BLaER1 treated with 17β-estradiol and CSF1 and Interleukin-3, amounts not matched to agents 10 nM and 100 nM (cell line): ENCODE measurements around the gene PDE1C.

Source experiments
- H3K27ac ChIP-seq, 11 experiments: shearing (Covaris generic); formaldehyde crosslinking; 2 replicates each; pipeline ENCODE4 v1.8.1; 2022
- H3K27me3 ChIP-seq, 11 experiments: shearing (Covaris generic); formaldehyde crosslinking; 2 replicates each; pipeline ENCODE4 v1.8.1; 2022
- H3K36me3 ChIP-seq, 11 experiments: shearing (Covaris generic); formaldehyde crosslinking; 2 replicates each; pipeline ENCODE4 v1.8.1; 2022
- H3K4me1 ChIP-seq, 10 experiments: shearing (Covaris generic); formaldehyde crosslinking; 2 replicates each; pipeline ENCODE4 v1.8.1; 2022
- H3K4me2 ChIP-seq, 11 experiments: shearing (Covaris generic); formaldehyde crosslinking; 2 replicates each; pipeline ENCODE4 v1.8.1; 2022
- H3K4me3 ChIP-seq, 10 experiments: shearing (Covaris generic); formaldehyde crosslinking; 2 replicates each; pipeline ENCODE4 v1.8.1; 2022
- H3K9ac ChIP-seq, 11 experiments: shearing (Covaris generic); formaldehyde crosslinking; 2 replicates each; pipeline ENCODE4 v1.8.1; 2022
- H3K9me3 ChIP-seq, 11 experiments: shearing (Covaris generic); formaldehyde crosslinking; replicated peaks in 1 of 11; 2 replicates each; pipeline ENCODE4 v1.8.1; 2022
- H4K20me1 ChIP-seq, 11 experiments: shearing (Covaris generic); formaldehyde crosslinking; 2 replicates each; pipeline ENCODE4 v1.8.1; 2022
- Cebpa-rat ChIP-seq, 11 experiments: shearing (Covaris generic); IDR thresholded peaks; 2 replicates each; pipeline ENCODE4 v1.8.1; 2022

The PDE1C gene

GRCh38 chr7:32100407-32100907 lies 30.2 kb upstream of the PDE1C start:
- 0 out of 22 replicates have a peak, but pooled peaks cover 0 to 4% (median 0%) of the 10 kb centered on the region in 11 experiments for H3K36me3 ChIP-seq
- no peak overlapping the region for H3K4me3 ChIP-seq
- no peak for TF ChIP-seq Cebpa-rat (IDR thresholded peaks at IDR 0.05)
- H3K4me2 ChIP-seq: no peak overlapping the region
- no peak overlapping the region for H3K27ac ChIP-seq
- H3K4me1 ChIP-seq: peaks cover 0 to 42% (median 24%) of the 10 kb centered on the region in 10 experiments; a peak in 16 of 20 replicates
- H3K9me3 ChIP-seq: peaks cover 20 to 45% (median 30%) of the 10 kb centered on the region in 11 experiments
- H4K20me1 ChIP-seq: no peaks in the 10 kb centered on the region
- H3K9ac ChIP-seq: no peak overlapping the region
- no peaks in the 10 kb centered on the region for H3K27me3 ChIP-seq

- Histone ChIP-seq H3K4me2 (no peak overlapping the region), H3K9ac (no peak overlapping the region), H4K20me1 (no peaks in the 10 kb centered on the region), H3K27me3 (no peaks in the 10 kb centered on the region), H3K36me3 (no peaks in the 10 kb centered on the region), H3K9me3 (no peaks in the 10 kb centered on the region), H3K4me3 (no peak overlapping the region), H3K27ac (no peak overlapping the region), H3K4me1 (peaks cover 0 to 12% (median 0%) of the 10 kb centered on the region in 10 experiments; a peak in 6 of 20 replicates)
- TF ChIP-seq Cebpa-rat (IDR thresholded peaks at IDR 0.05): no peak
These were observed 24.3 kb upstream of the PDE1C start for GRCh38 chr7:32094516-32094915.

- no peak overlapping the region for H3K4me3 ChIP-seq
- H3K4me2 ChIP-seq: no peak overlapping the region
- H4K20me1 ChIP-seq: no peaks in the 10 kb centered on the region
- TF ChIP-seq Cebpa-rat (IDR thresholded peaks at IDR 0.05): no peak
- H3K9ac ChIP-seq: no peak overlapping the region
- H3K36me3 ChIP-seq: no peaks in the 10 kb centered on the region
- H3K9me3 ChIP-seq: no peaks in the 10 kb centered on the region
- no peaks in the 10 kb centered on the region for H3K27me3 ChIP-seq
- H3K4me1 ChIP-seq: peaks cover 0 to 12% (median 0%) of the 10 kb centered on the region in 10 experiments; a peak in 6 of 20 replicates
- no peak overlapping the region for H3K27ac ChIP-seq
These were observed 23.5 kb upstream of the PDE1C start for GRCh38 chr7:32093415-32094408.

- no peaks in the 10 kb centered on the region for H4K20me1 ChIP-seq
- no peaks in the 10 kb centered on the region for H3K36me3 ChIP-seq
- peak overlapping the region in 4 of 11 experiments; percentile 3 to 77 (median 52); a peak in 6 of 22 replicates for H3K4me2 ChIP-seq
- no peaks in the 10 kb centered on the region for H3K9me3 ChIP-seq
- H3K4me1 ChIP-seq: peaks cover 0 to 12% (median 0%) of the 10 kb centered on the region in 10 experiments; a peak in 6 of 20 replicates
- H3K4me3 ChIP-seq: no peak overlapping the region
- TF ChIP-seq Cebpa-rat (IDR thresholded peaks at IDR 0.05): no peak
- H3K27ac ChIP-seq: no peak overlapping the region
- no peaks in the 10 kb centered on the region for H3K27me3 ChIP-seq
- no peak overlapping the region for H3K9ac ChIP-seq
These were observed 22.1 kb upstream of the PDE1C start for GRCh38 chr7:32092346-32092745.

- no peaks in the 10 kb centered on the region for H4K20me1 ChIP-seq
- H3K9me3 ChIP-seq: no peaks in the 10 kb centered on the region
- no peak overlapping the region for H3K27ac ChIP-seq
- no peaks in the 10 kb centered on the region for H3K27me3 ChIP-seq
- no peak overlapping the region for H3K4me3 ChIP-seq
- peak overlapping the region in 4 of 11 experiments; percentile 3 to 77 (median 52); a peak in 5 of 22 replicates for H3K4me2 ChIP-seq
- TF ChIP-seq Cebpa-rat (IDR thresholded peaks at IDR 0.05): no peak
- peaks cover 0 to 12% (median 0%) of the 10 kb centered on the region in 10 experiments; a peak in 6 of 20 replicates for H3K4me1 ChIP-seq
- H3K9ac ChIP-seq: no peak overlapping the region
- no peaks in the 10 kb centered on the region for H3K36me3 ChIP-seq
These were observed 21.5 kb upstream of the PDE1C start for GRCh38 chr7:32091608-32092210.

- H4K20me1 ChIP-seq: no peaks in the 10 kb centered on the region
- H3K9ac ChIP-seq: no peak overlapping the region
- no peak for TF ChIP-seq Cebpa-rat (IDR thresholded peaks at IDR 0.05)
- H3K4me2 ChIP-seq: no peak overlapping the region
- H3K36me3 ChIP-seq: no peaks in the 10 kb centered on the region
- H3K4me1 ChIP-seq: peaks cover 0 to 12% (median 0%) of the 10 kb centered on the region in 10 experiments; a peak in 6 of 20 replicates
- H3K4me3 ChIP-seq: no peak overlapping the region
- H3K27me3 ChIP-seq: no peaks in the 10 kb centered on the region
- no peaks in the 10 kb centered on the region for H3K9me3 ChIP-seq
- H3K27ac ChIP-seq: no peak overlapping the region
These were observed 19.5 kb upstream of the PDE1C start for GRCh38 chr7:32089678-32090077.

- no peak for TF ChIP-seq Cebpa-rat (IDR thresholded peaks at IDR 0.05)
- no peaks in the 10 kb centered on the region for H4K20me1 ChIP-seq
- H3K9me3 ChIP-seq: no peaks in the 10 kb centered on the region
- no peak overlapping the region for H3K4me3 ChIP-seq
- H3K4me1 ChIP-seq: peaks cover 0 to 12% (median 0%) of the 10 kb centered on the region in 10 experiments; a peak in 6 of 20 replicates
- no peak overlapping the region for H3K9ac ChIP-seq
- H3K4me2 ChIP-seq: no peak overlapping the region
- H3K27ac ChIP-seq: no peak overlapping the region
- no peaks in the 10 kb centered on the region for H3K36me3 ChIP-seq
- H3K27me3 ChIP-seq: no peaks in the 10 kb centered on the region
These were observed 19.0 kb upstream of the PDE1C start for GRCh38 chr7:32089256-32089655.

GRCh38 chr7:32088451-32088881 lies 18.3 kb upstream of the PDE1C start:
- Histone ChIP-seq H3K4me3 (no peak overlapping the region), H3K9ac (no peak overlapping the region), H3K4me1 (peaks cover 0 to 12% (median 0%) of the 10 kb centered on the region in 10 experiments; a peak in 6 of 20 replicates), H4K20me1 (no peaks in the 10 kb centered on the region), H3K36me3 (no peaks in the 10 kb centered on the region), H3K9me3 (no peaks in the 10 kb centered on the region), H3K4me2 (no peak overlapping the region), H3K27me3 (no peaks in the 10 kb centered on the region), H3K27ac (no peak overlapping the region)
- no peak for TF ChIP-seq Cebpa-rat (IDR thresholded peaks at IDR 0.05)

GRCh38 chr7:32079510-32079909 lies 9.3 kb upstream of the PDE1C start:
- no peak for TF ChIP-seq Cebpa-rat (IDR thresholded peaks at IDR 0.05)
- Histone ChIP-seq H4K20me1 (no peaks in the 10 kb centered on the region), H3K9ac (no peak overlapping the region), H3K4me3 (no peak overlapping the region), H3K27ac (no peak overlapping the region), H3K36me3 (no peaks in the 10 kb centered on the region), H3K4me2 (no peak overlapping the region), H3K27me3 (no peaks in the 10 kb centered on the region), H3K4me1 (peaks cover 0 to 11% (median 7%) of the 10 kb centered on the region in 10 experiments; a peak in 8 of 20 replicates), H3K9me3 (peaks cover 0 to 22% (median 11%) of the 10 kb centered on the region in 11 experiments; a peak in 18 of 22 replicates)
